NCI-H1092 (cell line): ENCODE results near the gene DTX4.

Experiments
- DNase-seq: peaks from one replicate; lab custom pipeline; 2025; lab: John Stamatoyannopoulos, UW

DTX4 gene

GRCh38 chr11:59173080-59173963, 1.4 kb downstream of the DTX4 start:
- no peak for DNase-seq

GRCh38 chr11:59173964-59174663, 2.2 kb downstream of the DTX4 start:
- DNase-seq = no peak

- DNase-seq = no peak
Observed at GRCh38 chr11:59174664-59175033, 2.7 kb downstream of the DTX4 start.

GRCh38 chr11:59175091-59175501, 3.2 kb downstream of the DTX4 start:
- no peak for DNase-seq

GRCh38 chr11:59176330-59176729, 4.4 kb downstream of the DTX4 start:
- DNase-seq = no peak

- DNase-seq = no peak
Observed at GRCh38 chr11:59178402-59178801, 6.5 kb downstream of the DTX4 start.

GRCh38 chr11:59179121-59179520, 7.2 kb downstream of the DTX4 start:
- DNase-seq = no peak

- no peak for DNase-seq
Observed at GRCh38 chr11:59180168-59180776, 8.3 kb downstream of the DTX4 start.

GRCh38 chr11:59180907-59181306, 9.0 kb downstream of the DTX4 start:
- no peak for DNase-seq

GRCh38 chr11:59181746-59182456, 10.0 kb downstream of the DTX4 start:
- DNase-seq = no peak

GRCh38 chr11:59182457-59183151, 10.7 kb downstream of the DTX4 start:
- DNase-seq = no peak

- DNase-seq = no peak
Observed at GRCh38 chr11:59183771-59184170, 11.8 kb downstream of the DTX4 start.

- no peak for DNase-seq
Observed at GRCh38 chr11:59184691-59185339, 12.9 kb downstream of the DTX4 start.

- no peak for DNase-seq
Observed at GRCh38 chr11:59185386-59185945, 13.5 kb downstream of the DTX4 start.

- no peak for DNase-seq
Observed at GRCh38 chr11:59186130-59186594, 14.2 kb downstream of the DTX4 start.

- no peak for DNase-seq
Observed at GRCh38 chr11:59187035-59187434, 15.1 kb downstream of the DTX4 start.

GRCh38 chr11:59187587-59187986, 15.7 kb downstream of the DTX4 start:
- DNase-seq = no peak

- no peak for DNase-seq
Observed at GRCh38 chr11:59188954-59189353, 17.0 kb downstream of the DTX4 start.

- DNase-seq = no peak
Observed at GRCh38 chr11:59189986-59190385, 18.1 kb downstream of the DTX4 start.

- DNase-seq = no peak
Observed at GRCh38 chr11:59191095-59191494, 19.2 kb downstream of the DTX4 start.

- no peak for DNase-seq
Observed at GRCh38 chr11:59191890-59192289, 20.0 kb downstream of the DTX4 start.
